ENCODE data around the gene RIPOR1.

- TF ChIP-seq CTCF (IDR thresholded peaks at IDR 0.05; ENCODE audit: low read length) = no peak
- no peak for TF ChIP-seq EZH2 (IDR thresholded peaks at IDR 0.05; ENCODE audit: borderline replicate concordance, low read length)
Observed at GRCh38 chr16:67551091-67551490, 22.5 kb downstream of the RIPOR1 start.
